Germinal center (tissue), 1 donor: ENCODE results near the gene OR56A3.
"Not testable (repeated sequence)": the region's sequence is repeated elsewhere in the genome, so short reads cannot be mapped to it uniquely, and the experiment has no call there.

ENCODE experiments used
- DNase-seq: peaks from one replicate; pipeline ENCODE4 v3.0.0; 2012; ENCODE audit warnings: mixed read lengths, low spot score

Gene OR56A3

GRCh38 chr11:5941951-5942350, at the start of gene OR56A3:
TSS of gene OR56A3 (plus strand) at chr11:5942251. CDS start at chr11:5947347, 5,096 bp downstream.
- DNase-seq: no peak

- no peak for DNase-seq
These were observed 49.1 kb upstream of the OR56A3 start, which contains the start of gene OR52E5 for GRCh38 chr11:5892908-5893307. TSS of gene OR52E5 (plus strand) at chr11:5893208. CDS start at chr11:5900777, 7,569 bp downstream.

GRCh38 chr11:5899534-5899933, 42.5 kb upstream of the OR56A3 start:
- no peak for DNase-seq

- DNase-seq: no peak
These were observed 31.5 kb upstream of the OR56A3 start for GRCh38 chr11:5910540-5910939.

GRCh38 chr11:5922749-5923426, 19.2 kb upstream of the OR56A3 start:
- DNase-seq: no peak

GRCh38 chr11:5923427-5923776, 18.6 kb upstream of the OR56A3 start:
- no peak for DNase-seq

GRCh38 chr11:5923794-5924193, 18.3 kb upstream of the OR56A3 start:
- no peak for DNase-seq

GRCh38 chr11:5928271-5928670, 13.8 kb upstream of the OR56A3 start:
- DNase-seq: no peak

GRCh38 chr11:5928811-5929210, 13.2 kb upstream of the OR56A3 start:
- no peak for DNase-seq

GRCh38 chr11:5929571-5930368, 12.3 kb upstream of the OR56A3 start:
- no peak for DNase-seq

- no peak for DNase-seq
These were observed 11.4 kb upstream of the OR56A3 start for GRCh38 chr11:5930614-5931013.

GRCh38 chr11:5931061-5931460, 11.0 kb upstream of the OR56A3 start:
- no peak for DNase-seq

- no peak for DNase-seq
These were observed 9.4 kb upstream of the OR56A3 start for GRCh38 chr11:5932671-5933070.

GRCh38 chr11:5933116-5933515, 8.9 kb upstream of the OR56A3 start:
- no peak for DNase-seq

GRCh38 chr11:5937868-5938602, 4.0 kb upstream of the OR56A3 start:
- DNase-seq: no peak

- DNase-seq: no peak
These were observed 3.5 kb upstream of the OR56A3 start for GRCh38 chr11:5938603-5938965.

GRCh38 chr11:5940748-5941147, 1.3 kb upstream of the OR56A3 start:
- DNase-seq: no peak

- no peak for DNase-seq
These were observed 13.5 kb downstream of the OR56A3 start for GRCh38 chr11:5955586-5955985.

- DNase-seq: not testable (repeated sequence)
These were observed 18.8 kb downstream of the OR56A3 start for GRCh38 chr11:5960704-5961320.

- DNase-seq: no peak
These were observed 24.9 kb downstream of the OR56A3 start for GRCh38 chr11:5966958-5967357.

- DNase-seq: no peak
These were observed 25.7 kb downstream of the OR56A3 start for GRCh38 chr11:5967708-5968107.

GRCh38 chr11:5968394-5968793, 26.3 kb downstream of the OR56A3 start, which contains the start of gene OR56A5:
TSS of gene OR56A5 (minus strand) at chr11:5968494. CDS start at chr11:5968494, 0 bp downstream.
- DNase-seq: no peak
